Kidney tubule cell (primary cell): ENCODE measurements around the gene ZMPSTE24.

Source experiments
- DNase-seq: peaks from one replicate; pipeline ENCODE4 v3.0.0-alpha.2; 2018; ENCODE audit warnings: low spot score

Gene ZMPSTE24

DNA sequence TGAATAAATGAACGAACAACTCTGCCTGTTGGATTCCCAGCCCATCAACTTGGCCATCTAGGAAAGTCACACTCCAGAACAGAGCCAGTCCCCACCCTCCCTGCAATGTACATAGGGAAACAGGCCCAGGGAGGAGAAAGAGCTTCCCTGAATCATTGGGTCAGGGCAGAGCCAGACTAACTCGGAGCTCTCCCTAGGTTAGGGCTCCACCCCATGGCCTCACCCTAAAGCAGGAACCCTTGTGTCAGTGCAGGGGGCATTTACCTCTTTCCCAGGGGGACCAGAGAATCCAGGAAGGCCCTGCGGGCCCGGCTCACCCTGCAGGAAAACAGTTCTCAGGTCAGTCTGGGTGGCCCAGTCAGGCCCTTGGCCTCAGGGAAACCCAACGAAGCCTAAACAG is 47.4 kb downstream of the ZMPSTE24 start:
- DNase-seq, result peak; percentile 25

- no peak for DNase-seq
Observed at GRCh38 chr1:40305871-40306270, 47.8 kb downstream of the ZMPSTE24 start.

DNA sequence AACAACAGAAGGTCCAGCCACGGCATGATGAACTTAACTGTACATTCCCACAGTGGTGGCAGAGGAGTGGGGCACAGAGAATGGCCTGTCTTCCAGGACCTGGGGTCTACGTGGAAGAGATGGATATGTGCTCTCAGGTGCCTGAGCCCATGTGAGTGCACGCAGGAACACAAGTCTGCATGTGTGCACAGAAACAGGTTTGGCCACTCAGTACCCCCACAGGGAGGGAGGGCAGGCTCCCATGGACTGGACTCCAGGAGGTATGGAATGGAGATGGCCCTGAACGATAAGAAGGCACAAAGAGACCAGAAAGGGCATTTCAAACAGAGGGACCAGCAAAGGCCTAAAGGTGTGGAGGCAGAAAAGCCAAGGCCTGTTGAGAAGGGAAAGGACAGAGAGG is 48.3 kb downstream of the ZMPSTE24 start:
- DNase-seq, result no peak

DNA sequence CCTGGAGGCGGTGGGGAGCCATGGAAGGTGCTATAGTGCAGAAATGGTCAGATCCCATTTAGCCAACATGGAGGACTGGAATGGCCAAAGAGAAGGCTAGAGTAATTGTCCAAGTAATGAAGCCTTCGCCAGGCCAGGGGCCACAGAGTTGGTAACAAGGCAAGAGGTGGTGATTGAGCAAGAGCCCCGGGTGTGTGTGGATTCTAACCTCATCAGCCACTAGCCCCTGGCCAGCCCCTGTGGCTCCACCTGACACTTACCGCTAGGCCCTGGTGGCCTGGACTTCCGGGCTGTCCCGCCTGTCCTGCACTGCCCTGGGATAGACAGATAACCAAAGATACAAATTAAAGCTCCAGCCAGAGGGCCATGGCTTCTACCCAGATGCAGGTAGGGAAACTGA is 49.1 kb downstream of the ZMPSTE24 start:
- DNase-seq, result no peak

DNA sequence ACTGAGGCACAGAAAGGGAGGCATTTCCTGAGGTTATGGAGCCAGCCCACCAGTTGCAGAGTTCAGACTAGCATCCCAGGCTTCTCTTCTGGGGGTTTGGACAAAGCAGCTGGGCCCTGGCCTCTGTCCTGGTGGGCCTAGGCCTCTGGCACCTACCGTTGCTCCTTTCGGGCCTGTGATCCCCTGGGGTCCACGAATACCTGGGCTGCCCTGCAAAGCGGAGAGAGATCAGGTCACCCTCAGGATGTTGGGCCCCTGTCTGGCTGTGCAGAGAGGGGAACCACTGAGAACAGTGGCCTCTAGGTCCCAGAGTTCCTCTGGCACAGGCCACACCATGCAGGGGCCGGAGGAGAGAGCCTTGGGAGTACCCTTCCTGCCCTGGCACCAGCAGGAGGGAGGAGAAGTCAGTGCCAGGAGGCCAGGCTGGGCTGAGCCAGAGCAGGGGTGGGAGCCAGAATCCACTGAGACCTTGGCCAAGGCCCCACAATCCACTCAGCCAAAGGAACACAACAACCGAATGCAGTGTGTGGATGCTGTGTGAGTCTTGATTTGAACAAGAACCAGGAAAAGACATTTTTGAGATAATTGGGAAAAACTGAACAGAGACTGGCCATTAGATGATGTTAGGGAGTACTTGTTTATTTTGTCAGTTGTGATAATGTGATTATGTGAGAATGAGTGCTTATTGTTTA is 50.1 kb downstream of the ZMPSTE24 start:
- DNase-seq, result no peak

GRCh38 chr1:40309374-40310128 is 51.5 kb downstream of the ZMPSTE24 start:
- peak; percentile 34 for DNase-seq

DNA sequence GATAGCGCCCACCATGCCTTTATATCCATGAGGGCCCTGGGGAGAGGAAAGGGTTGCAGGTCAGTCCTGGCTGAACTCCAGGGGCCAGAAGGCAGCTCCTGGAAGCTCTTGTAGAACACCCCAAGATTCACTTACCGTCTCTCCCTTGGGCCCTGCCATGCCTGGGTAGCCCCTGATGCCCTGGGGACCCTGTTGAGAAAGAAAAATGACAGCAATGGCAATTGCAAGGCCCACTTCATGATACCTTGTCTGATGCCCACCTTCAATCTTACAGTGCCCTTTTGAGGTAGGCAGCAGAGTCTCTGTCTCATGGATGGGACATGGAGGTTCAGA is 52.1 kb downstream of the ZMPSTE24 start:
- DNase-seq, result no peak

- DNase-seq, result no peak
Observed at GRCh38 chr1:40310983-40311642, 53.1 kb downstream of the ZMPSTE24 start.

- DNase-seq, result no peak
Observed at GRCh38 chr1:40311692-40312091, 53.7 kb downstream of the ZMPSTE24 start.

DNA sequence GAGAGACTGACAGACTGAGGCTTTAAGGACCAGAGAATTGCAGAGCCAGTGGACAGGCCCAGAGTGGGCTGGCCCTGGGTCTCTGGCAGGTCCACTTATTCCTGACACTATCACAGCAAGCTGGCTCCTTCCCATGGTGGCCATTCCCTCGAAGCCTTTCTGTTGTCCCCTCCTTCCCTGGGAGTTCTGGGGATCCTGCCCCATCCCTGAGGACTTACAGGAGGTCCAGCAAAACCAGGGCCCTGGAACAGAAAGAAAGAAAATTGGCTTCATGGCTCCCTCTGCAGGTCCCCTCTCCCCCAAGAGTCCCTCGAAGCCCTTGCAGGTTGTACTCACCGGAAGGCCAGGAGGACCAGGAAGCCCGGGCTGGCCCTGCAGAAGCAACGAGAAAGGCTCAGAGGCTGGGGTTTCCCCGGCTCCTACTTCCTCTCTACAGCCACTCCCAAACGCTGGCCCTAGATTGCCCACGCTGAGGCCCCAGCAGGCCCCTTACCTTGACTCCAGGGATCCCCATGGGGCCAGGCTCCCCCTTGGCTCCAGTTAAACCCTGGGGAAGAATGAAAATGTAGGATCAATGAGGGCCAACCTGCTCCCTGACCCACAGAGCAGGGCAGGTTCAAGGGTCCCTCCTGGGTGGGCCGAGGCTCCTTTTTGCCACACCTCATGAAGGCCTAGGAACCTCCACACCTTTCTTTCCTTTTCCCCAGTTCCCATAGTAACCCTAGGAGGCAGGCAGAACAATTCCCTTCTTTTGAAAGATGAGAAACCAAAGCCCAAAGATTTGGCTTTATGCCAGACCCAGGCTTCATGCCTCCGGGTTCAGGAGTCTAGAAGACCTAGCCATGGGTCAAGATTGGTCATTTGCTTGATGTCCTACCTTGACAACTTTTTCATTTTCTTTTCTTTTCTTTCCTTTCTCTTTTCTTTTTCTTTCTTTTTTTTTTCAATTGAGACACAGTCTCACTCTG is 54.5 kb downstream of the ZMPSTE24 start:
- DNase-seq, result no peak

DNA sequence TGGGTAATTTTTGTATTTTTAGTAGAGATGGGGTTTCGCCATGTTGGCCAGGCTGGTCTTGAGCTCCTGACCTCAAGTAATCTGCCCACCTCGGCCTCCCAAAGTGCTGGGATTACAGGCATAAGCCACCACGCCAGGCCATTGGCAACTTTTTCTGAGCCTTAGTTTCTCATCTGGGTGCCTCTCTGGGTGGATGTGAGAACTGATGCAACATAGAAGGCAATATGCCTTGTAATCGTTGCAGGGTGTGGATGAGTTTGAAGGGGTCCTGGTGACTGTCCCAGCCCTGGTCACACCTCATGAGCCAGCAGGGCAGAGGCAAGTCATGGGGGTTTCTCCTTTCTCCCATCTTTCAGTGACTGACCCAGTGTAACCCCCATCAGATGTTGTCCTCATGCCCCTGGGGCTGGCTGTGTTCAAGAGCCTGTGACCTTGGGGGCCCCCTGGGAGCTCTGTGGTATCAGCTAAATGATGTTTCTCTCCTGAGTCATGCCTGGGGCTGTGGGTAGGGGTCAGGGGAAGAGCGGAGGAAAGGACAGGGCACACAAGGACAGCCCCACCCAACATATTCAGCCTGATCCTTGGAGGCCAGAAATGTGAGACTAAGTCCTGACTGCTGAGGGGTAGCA is 55.4 kb downstream of the ZMPSTE24 start:
- no peak for DNase-seq

DNA sequence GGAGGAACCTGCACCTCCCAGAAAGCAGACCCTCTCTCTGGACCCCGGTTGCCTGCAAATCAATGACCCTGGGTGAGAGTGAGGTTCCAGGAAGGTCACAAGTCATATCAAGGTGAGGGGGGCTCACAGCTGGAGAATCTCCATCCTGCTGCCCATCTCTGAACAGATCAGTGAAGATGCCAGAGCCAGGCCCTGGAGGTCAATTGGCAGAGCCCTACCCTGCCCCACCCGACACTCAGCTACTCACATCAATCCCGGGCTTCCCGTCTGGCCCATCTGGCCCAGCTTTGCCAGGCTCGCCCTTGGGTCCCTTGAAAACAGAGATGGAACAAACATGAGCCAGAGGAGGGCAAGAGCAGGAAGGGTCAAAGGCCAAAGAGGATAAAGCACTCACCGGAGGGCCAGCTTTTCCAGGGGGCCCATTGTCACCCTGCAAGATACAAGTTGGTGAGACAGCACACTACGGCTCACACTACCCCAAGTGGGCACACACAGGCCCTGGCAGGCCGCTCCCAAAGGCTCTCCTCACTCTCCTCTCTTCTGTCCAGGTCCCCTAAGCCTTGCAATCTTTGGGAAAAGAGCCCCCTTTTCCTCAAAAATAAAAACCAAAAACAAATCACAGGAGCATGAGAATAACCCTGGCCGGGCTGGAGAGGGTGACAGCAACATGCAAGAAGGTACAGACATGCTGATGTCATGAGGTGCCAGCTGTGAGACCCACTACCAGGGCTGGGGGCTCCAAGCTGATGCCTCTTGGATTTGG is 56.1 kb downstream of the ZMPSTE24 start:
- no peak for DNase-seq

DNA sequence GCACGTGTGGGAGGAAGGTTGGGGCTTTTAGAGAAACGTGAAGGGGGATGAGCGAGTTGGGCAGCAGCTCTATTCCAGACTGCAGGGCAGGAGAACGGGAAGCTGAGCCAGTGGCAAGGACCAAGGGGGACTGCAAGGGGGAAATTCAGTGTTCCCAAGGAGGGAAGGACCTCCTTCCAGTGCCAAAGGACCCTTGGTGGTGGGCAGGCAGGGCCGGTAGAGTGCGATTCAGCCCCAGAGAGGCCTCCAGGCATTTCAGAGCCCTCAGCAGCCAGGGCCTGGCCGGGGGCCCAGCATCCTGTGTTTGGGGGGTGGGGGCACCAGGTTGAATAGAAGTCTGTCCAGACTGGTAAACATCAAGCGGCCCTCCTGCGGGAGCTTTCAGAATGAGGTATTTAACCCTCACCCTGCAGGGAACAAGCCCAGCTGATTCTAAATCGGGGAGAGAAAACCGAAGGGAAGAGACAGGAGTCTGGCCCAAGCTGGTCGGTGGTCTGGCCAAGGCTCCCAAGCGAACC is 56.7 kb downstream of the ZMPSTE24 start:
- DNase-seq, result no peak

DNA sequence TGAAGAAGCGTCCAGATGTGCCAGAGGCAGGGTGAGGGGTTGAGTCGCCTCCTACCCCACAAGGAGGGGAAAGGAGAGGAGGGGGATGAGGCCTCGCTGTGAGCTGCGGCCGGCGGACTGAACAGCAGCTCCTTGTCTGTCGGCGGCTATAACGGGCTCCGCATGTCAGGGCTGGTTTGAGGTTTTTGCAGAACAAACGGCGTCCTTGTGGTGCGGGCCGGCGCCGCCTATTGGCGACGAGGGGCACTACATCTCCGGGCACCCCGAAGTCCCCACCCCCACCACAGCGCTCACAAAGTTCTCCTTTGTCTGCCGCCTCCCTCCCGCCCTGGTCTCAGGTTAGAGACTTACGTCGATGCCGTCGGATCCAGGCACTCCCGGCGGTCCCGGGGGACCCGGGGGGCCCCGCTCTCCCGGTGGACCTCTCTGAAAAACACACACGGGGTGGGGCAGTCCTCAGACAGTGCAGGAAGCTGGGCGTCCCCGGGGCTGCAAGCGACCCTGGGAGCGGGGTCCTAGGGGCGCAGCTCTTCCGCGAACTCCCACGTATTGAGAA is 57.3 kb downstream of the ZMPSTE24 start:
- DNase-seq, result peak; percentile 77

GRCh38 chr1:40315795-40316594 is 58.0 kb downstream of the ZMPSTE24 start:
- no peak for DNase-seq

DNA sequence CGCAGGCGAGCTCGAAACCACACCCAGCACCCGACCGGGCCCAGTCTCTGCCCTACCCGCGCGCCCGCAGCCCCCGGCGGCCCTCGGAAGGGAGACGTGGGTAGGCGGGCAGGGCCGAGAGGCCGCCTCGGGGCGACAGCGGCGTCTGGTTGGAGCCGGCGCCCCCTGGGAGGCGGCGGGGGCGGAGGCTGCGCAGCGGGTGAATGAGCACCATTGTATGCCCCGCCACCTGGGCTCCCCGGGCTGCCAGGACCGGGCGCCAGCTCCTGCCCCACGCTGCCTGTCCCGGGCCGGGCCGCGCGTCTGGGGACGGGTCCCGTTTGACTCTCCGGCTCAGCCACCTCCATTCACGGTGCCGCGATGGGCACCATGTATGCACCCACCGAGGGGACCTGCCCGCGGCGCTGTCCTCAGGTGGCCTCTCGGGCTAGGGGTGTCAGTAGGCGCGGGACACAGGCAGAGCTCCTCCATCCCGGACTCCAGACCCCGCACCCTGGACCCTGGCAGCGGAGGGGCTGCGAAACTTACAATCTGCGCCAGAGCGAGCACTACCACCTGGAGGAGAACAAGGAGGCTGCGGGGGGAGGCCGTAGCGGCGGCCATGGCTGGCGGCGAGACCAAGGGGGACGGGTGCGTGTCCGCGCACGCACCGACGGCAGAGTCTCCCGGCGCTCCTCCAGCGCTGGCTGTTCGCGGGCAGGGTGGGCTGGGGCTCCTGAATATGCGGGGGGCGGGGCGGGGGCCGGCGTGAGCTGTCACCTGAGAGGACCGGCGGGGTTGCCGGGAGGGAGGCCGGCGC is 58.8 kb downstream of the ZMPSTE24 start, which contains the start of gene COL9A2:
TSS of gene COL9A2 (minus strand) at position 692 of the 799 bp plus-strand sequence. CDS start at position 603, 89 bp downstream.
- peak; percentile 33 for DNase-seq

DNA sequence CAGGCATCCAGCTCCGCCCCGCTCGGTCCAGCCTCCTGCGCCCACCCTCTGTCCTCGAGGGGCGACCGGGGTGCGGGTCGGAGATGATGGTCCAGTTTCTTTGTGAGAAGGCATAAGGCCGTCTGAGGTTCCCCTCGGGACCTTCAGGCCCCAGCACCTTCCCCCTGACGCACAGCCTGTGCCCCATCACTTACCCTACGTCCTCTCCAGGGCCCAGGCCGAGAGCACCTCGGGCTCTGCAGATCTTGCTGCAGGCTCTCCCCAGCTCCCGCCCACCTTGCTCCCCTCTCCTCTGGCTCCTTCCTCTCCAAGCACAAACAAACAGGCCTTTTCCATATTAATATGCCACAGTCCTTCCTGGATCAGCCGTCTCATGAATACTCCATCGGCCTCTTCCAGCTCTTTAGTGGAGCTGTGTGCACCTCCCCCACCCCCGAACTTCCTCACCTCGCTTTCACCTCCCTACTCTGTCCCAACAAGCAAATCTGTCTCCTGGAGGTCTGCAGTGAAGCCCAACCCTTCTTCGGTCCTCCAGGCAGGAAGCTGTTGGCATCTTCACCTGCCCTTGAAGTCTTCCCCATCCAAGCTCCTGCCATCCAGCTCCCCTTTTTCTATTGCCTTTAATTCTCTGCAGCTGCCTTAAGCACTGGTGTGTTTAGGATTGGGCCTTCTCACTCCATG is 59.5 kb downstream of the ZMPSTE24 start:
- no peak for DNase-seq

DNA sequence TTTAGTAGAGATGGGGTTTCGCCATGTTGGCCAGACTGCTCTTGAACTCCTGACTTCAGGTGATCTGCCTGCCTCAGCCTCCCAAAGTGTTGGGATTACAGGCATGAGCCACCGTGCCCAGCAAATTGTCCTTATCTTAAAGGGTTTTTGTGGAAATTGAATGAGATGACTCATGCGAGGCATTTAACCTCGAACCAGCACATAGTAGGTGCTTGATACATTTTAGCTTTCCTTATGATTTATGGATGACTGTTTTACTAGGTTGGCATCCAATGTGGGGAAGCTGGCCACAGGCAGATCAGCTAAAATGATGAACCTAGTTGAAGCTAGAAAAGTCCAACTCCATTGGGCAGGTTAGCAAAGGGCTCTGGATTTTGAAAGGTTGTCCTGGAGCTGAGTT is 60.4 kb downstream of the ZMPSTE24 start:
- no peak for DNase-seq
